HG03095 (cell line): ENCODE measurements around the gene DNAJC18.
"Not testable (repeated sequence)": the region's sequence is repeated elsewhere in the genome, so short reads cannot be mapped to it uniquely, and the experiment has no call there.

Experiments used
- ATAC-seq: cut with Tn5 transposase; IDR thresholded peaks from one replicate; pipeline ENCODE4 v1.9.1; 2021; ENCODE audit warnings: moderate library complexity; ENCODE audit not compliant: unreplicated experiment

DNAJC18 gene

GRCh38 chr5:139431706-139432105, 7.6 kb downstream of the DNAJC18 start:
- no peak for ATAC-seq

GRCh38 chr5:139430015-139430414, 9.3 kb downstream of the DNAJC18 start:
- ATAC-seq = no peak

GRCh38 chr5:139426203-139426885, 13.0 kb downstream of the DNAJC18 start:
- ATAC-seq = no peak

- ATAC-seq = no peak
Observed at GRCh38 chr5:139425497-139425896, 13.8 kb downstream of the DNAJC18 start.

GRCh38 chr5:139422307-139422893, 16.9 kb downstream of the DNAJC18 start:
- ATAC-seq = no peak

GRCh38 chr5:139419226-139420192, 19.8 kb downstream of the DNAJC18 start:
- no peak for ATAC-seq

GRCh38 chr5:139418793-139419192, 20.5 kb downstream of the DNAJC18 start:
- ATAC-seq = no peak

- ATAC-seq = no peak
Observed at GRCh38 chr5:139417214-139417613, 22.1 kb downstream of the DNAJC18 start.

GRCh38 chr5:139416651-139417050, 22.7 kb downstream of the DNAJC18 start:
- no peak for ATAC-seq

- ATAC-seq = no peak
Observed at GRCh38 chr5:139415869-139416268, 23.5 kb downstream of the DNAJC18 start.

GRCh38 chr5:139415221-139415861, 24.0 kb downstream of the DNAJC18 start:
- ATAC-seq = no peak

- no peak for ATAC-seq
Observed at GRCh38 chr5:139414581-139415130, 24.7 kb downstream of the DNAJC18 start.

- ATAC-seq = no peak
Observed at GRCh38 chr5:139413963-139414362, 25.4 kb downstream of the DNAJC18 start.

- no peak for ATAC-seq
Observed at GRCh38 chr5:139413153-139413552, 26.2 kb downstream of the DNAJC18 start.

GRCh38 chr5:139410993-139411828, 28.1 kb downstream of the DNAJC18 start:
- no peak for ATAC-seq

- no peak for ATAC-seq
Observed at GRCh38 chr5:139410121-139410992, 29.0 kb downstream of the DNAJC18 start.

GRCh38 chr5:139409116-139409515, 30.2 kb downstream of the DNAJC18 start:
- not testable (repeated sequence) for ATAC-seq

- no peak for ATAC-seq
Observed at GRCh38 chr5:139408191-139408590, 31.1 kb downstream of the DNAJC18 start.

- ATAC-seq = no peak
Observed at GRCh38 chr5:139407517-139407916, 31.8 kb downstream of the DNAJC18 start.
